ENCODE data around the gene BTBD2.
"Not testable (repeated sequence)": the region's sequence is repeated elsewhere in the genome, so short reads cannot be mapped to it uniquely, and the experiment has no call there.

The BTBD2 gene

DNA sequence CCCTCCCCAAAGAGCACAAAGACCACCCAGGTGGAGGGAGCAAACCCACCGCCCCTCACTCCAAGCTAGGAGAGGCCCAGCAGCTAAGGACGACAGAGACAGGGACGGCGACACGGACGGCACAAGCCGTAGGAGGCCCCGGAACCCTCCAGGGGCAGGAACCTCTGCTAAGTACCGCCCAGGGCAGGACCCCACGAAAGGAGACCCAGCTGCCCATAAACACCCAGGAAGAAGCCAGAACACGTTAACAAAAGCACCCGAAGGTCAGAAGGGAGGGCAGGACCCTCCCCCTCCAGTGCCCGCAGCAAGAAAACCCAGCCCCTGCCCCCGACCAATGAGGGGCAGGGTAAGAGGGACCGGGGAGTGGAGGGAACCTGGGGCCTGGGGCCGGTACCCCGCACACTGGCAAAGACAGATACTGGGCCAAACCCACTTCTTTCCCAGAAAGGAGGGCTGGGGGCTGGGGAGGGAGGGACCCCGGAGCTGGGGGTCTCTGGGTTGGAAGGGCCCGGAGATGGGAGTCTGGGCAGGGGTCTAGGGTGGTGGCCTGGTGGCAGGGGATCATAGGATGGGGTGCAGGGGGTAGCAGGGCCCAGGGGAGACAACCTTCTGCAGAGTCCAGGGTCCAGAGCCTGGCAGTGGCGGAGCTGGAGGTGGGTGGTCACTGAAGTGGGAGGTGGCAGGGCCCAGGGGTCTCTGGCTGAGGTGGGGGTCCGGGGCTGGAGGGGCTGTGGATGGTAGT lies 2.4 kb downstream of the BTBD2 start:
- DNase-seq = no peak

GRCh38 chr19:2011169-2011568 lies 4.3 kb downstream of the BTBD2 start:
- no peak for DNase-seq

DNA sequence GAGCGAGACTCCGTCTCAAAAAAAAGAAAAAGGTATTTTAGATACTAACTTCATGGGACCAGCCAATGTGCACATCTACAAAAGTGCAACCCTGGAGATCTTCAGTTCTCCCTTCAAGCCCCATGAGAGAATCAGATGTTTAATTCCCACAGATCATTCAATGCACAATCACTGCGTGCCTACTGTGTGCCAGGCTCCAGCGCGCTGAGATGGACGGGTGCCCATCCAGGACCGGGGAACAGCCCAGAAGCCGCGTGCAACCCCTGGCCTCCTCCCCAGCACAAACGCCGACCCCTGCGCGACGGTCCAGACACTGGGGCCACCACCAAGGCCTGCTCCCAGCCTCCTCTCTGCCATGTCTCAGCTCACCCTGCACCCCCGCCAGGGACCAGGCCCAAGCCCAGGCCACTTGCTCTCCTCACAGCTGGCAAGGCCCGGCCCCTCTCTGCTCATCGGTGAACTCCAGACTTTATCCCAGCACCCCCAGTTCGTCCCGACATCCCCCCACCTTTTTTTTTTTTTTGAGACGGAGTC lies 5.3 kb downstream of the BTBD2 start:
- no peak for DNase-seq

GRCh38 chr19:2003874-2004273 lies 11.6 kb downstream of the BTBD2 start:
- no peak for DNase-seq

GRCh38 chr19:1999856-2000515 lies 15.5 kb downstream of the BTBD2 start:
- no peak for DNase-seq

DNA sequence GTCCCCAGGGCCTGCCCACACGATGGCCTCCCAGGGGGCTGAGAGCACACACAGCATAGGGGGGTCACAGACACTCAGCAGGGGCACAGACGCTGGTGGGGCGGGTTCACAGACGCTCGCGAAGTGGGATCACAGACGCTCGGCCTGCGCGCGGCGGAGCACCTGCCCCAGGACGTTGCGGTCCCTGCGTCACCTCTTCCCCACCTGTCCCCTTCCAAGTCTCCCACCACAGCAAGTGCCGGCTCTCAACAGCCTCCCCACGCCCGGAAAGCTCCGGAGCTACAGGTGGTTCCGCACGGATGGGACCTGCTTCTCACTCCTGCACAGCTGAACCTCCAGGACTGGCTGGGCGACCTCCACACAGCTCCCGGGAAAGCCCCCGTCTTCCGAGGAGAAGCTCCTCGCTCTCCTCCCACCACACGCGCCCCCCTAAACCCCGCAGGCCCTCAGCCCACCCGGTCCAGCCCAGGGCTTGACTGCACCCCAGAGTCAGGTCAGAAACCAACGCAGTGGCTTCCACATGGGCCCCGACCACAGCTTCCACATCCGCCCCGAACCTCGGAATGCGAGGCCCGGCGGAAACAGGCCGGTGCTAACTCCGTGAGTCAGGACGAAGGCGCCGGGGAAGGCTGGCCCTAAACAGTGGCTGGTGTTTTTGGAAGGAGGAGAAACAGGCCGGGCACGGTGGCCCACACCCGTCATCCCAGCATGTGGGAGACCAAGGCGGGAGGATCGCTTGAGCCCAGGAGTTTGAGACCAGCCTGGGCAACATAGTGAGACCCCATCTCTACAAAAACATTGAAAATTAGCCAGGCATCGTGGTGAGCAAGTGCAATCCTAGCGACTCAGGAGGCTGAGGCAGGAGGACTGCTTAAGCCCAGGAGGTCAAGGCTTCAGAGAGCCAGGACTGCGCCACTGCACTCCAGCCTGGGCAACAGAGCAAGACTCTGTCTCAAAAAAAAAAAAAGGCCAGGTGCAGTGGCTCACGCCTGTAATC lies 16.5 kb downstream of the BTBD2 start:
- DNase-seq = no peak

DNA sequence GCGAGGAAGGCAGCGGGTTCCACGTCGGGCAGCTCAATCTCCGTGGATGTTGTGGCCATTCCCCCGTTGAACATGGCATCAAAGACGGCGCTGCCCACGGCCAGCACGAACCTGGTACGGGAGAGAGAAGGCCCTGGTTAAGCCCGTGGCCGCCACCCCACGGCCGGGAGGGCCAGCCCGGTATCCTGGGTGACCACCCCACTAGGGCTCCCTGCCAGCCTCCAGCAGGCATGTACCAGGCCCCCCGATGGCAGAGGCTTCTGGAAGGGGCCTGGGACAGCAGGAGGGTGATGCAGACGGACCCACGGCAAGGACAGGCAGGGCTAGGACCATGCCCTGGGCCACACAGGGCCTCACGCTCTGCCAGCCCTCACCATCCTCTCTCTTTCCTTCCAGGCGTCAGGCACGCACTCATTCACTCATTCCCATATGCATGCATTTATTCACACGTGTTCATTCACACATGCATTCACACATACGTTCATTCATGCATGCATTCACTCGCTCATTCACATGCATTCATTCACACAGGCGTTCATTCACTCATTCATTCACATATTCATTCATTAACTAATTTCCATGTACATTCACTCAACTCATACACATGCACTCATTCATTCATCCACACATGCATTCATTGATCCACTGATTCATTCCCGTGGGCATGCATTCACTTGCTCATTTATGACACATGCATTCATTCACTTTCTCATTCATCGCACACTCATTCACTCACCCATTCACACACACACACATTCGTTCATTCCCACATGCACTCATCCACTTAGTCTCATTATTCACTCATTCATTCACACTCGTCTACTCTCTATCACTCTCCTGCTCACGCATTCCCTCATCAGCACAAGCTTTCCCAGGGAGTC lies 17.9 kb downstream of the BTBD2 start:
- no peak for DNase-seq

DNA sequence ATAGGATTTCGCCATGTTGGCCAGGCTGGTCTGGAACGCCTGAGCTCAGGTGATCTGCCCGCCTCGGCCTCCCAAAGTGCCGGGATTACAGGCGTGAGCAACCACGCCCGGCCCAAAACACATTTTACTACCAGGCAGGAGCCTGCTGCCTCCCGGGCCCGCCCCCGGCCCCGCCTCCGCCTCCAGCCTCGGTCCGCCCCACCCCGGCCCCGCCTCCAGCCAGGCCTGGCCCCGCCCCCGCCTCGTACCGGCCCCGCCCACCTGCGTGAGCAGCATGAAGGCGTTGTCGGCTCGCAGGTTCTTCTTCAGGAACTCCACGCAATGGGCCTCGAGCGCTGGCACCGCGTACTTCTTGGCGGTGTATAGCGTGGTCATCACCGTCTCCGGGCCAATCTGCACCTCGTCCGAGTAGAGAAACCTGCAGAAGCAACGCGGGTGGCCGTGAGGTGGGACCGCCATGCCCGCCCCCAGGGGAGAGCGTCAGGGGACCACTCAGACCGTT lies 22.7 kb downstream of the BTBD2 start:
- DNase-seq = peak in 1 of 2 experiments; percentile 43

DNA sequence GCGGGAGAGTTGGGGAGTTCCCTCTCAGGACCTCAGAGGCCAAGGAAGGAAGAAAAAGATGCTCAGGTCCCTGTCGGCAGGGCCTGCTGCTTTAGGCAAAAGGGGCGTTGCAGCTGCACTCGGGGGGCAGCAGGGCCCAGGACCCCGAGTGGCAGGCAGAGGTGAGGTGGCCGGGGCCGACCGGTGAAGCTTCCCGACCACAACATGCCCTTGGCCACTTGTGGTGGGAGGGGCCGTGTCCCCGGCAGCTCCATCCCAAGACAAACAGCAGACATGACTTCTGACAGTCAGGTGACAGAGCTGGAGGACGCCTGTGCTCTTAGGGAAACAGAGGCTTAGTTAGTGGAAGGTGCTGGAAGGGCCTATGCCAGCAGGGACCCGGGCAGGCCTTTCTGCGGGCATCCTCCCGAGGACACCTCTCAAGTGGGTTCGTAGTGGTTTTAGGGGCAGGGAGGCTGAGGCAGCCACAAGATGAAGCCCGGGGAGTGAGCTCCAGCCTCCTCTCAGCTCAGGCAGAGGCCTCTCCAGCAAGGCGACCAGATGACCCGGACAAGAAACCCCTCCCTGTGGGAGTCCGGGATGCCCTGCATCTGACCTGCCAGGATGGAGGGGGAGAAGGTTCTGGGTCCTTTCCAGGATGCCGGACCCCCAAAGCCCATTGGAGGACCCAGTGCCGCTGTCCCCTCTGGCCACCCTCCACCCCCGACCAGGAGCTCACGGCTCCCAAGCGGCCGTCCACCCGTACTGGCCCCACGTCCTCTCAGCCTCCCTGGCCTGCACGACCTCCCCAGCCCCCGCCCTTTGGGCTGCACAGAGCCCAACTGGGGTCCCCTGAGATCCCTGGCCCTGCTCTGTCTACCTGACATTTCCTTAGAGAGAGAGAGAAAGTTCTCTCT lies 24.2 kb downstream of the BTBD2 start:
- no peak for DNase-seq

GRCh38 chr19:1990230-1991017 lies 25.1 kb downstream of the BTBD2 start:
- no peak for DNase-seq

GRCh38 chr19:1989513-1990229 lies 25.8 kb downstream of the BTBD2 start:
- DNase-seq = no peak

GRCh38 chr19:1988464-1988863 lies 27.1 kb downstream of the BTBD2 start:
- DNase-seq = not testable (repeated sequence)

DNA sequence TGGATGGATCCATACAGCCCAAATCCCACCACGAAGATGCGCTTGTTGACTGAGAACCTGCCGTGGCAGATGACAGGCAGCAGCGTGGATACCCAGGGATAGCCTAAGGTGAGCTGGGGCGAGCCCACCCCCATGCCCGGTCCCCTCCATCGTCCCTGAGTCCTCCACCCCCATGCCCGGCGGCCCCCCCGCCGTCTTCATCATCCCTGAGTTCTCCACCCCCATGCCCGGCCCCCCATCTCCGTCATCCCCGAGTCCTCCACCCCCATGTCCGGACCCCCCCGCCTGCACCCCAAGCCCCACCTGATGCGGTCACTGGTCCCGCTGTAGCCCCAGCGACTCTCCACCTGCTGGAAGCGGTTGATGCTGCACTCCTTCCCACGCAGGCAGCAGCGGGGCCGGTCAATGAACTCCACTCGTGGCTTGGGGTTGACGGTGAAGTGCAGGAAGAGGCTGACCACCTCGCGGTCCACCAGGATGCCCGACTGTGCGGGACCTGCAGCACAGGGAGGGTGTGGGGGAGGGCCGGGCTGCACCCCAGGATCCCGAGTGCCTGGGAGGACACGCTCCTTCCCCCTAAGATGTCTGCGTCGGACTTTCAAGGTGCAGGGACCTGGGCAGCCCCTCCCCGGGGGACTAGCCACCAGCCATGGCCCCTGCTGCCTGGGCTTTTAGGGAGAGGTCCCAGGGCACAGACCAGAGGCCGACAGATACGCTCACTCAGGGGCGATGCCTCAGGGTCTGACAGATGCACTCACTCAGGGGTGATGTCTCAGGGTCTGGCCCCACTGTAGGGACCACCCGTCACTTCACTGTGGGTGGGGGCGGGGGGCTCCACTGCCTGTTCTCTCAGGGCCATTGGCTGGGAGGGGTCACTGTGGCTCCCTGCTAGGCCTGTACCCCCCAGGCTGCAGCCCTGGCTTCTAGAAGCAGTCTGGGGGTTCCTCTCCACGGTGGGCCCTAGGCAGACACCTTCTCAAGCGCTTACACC lies 28.0 kb downstream of the BTBD2 start:
- DNase-seq = no peak

DNA sequence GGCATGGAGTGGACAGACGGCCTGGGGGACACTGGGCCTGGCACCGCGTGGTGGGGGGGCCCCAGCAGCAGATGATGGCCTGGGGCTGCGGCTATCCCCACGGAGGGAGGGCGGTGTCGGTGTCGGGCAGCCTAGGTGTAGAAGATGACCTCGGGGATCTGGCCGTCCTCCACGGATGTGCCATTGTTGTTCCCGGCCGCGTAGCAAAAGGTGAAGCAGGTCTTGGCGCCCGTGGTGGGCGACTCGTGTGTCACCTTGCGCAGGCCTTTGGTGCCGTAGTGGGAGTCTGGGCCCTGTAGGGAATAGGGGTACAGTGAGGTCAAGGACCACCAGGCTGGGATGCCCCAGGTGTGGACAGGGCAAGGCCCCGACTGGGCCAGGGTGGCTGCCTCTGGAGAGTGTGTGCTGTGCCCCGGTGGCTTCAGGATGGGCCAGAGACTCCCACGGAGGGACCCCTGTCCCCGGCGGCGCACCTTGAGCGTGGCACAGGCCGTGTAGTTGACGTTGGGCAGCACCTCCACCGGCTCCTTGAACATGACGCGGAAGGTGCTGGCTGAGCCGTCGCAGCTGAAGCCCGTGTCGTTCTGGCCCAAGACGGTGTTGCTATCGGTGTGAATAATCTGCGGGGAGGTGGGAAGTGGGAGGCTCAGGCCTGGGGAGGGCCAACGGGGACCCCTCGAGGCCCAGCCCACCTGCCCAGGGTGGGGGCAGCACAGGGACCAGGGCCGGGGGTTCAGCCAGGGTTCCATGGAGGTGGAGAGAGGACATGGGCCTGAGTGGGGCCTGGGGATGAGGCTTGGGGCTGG lies 29.0 kb downstream of the BTBD2 start:
- DNase-seq = no peak

DNA sequence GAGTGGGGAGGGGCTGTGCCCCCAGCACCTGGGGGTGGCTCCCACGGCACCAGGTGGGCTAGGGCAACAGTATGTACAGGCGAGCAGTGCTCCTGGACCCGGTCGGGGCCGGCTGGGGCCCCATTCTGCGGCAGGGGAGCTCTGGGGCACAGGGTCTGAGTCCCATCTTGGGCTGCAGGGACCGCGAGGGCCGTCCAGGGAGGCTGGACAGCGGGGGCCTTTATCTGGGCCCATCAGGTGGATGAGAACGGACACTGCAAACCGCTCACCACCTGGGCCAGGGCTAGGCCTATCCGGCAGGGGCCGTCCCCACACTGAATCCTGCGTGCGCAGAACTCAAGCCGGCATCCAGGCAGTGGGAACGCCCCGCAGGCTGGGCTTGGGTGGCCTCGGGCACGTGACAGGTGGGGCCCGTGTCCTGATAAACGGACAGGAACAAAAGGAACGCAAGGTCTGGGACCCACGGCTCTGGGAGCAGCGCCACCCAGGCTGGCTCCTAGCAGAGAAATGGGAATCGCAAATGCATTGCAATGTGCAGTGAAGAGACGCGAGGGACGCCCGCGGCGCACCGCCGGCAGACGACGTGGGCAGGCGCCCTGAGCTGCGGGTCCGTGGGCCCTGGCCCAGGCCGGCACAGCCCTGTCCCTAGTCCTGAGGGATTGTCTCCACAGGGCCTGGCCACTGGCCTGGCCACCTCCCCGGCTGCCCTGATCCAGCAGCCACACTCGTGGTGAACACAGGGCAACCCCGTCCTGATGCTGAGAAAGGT lies 29.7 kb downstream of the BTBD2 start:
- DNase-seq = no peak

DNA sequence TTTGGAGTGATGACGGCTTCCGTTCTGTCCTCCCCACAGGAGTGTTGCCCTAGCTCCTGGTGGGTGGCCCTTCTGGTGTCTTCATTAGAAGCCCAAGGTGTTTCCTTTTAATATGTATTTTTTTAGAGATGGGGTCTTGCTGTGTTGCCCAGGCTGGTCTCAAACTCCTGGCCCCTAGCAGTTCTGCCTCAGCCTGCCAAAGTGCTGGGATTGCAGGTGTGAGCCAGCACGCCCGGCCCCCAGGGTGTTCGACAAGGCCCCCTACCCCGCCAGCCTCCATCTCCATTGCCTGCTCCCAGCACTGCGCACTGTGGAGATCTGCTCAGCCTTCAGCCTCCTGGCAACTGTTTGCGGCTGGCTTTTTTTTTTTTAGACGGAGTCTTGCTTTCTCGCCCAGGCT lies 31.2 kb downstream of the BTBD2 start:
- DNase-seq = no peak

All from NCI-H526 (cell line).